ENCODE measurements around the gene CLEC10A.
"Not testable (repeated sequence)": the region's sequence is repeated elsewhere in the genome, so short reads cannot be mapped to it uniquely, and the experiment has no call there.

The CLEC10A gene

GRCh38 chr17:7079581-7080455, at the start of gene CLEC10A:
Gene CLEC10A, minus strand, starts transcription at chr17:7080251. Its CDS starts 1,439 bp downstream, at chr17:7078812.
- DNase-seq (ENCODE audit: low read depth in 4 of 4, low spot score in 1 of 4): no peak

- no peak for DNase-seq (ENCODE audit: low read depth in 4 of 4, low spot score in 1 of 4)
These were observed 49.3 kb upstream of the CLEC10A start for GRCh38 chr17:7129311-7129710.

GRCh38 chr17:7128160-7128559, 48.1 kb upstream of the CLEC10A start:
- no peak for DNase-seq (ENCODE audit: low read depth in 4 of 4, low spot score in 1 of 4)

- not testable (repeated sequence) for DNase-seq (ENCODE audit: low read depth in 4 of 4, low spot score in 1 of 4)
These were observed 47.5 kb upstream of the CLEC10A start for GRCh38 chr17:7127501-7127900.

- not testable (repeated sequence) for DNase-seq (ENCODE audit: low read depth in 4 of 4, low spot score in 1 of 4)
These were observed 46.3 kb upstream of the CLEC10A start for GRCh38 chr17:7126386-7126785.

- DNase-seq (ENCODE audit: low read depth in 4 of 4, low spot score in 1 of 4): no peak
These were observed 44.9 kb upstream of the CLEC10A start for GRCh38 chr17:7124923-7125322.

- DNase-seq (ENCODE audit: low read depth in 4 of 4, low spot score in 1 of 4): no peak
These were observed 43.8 kb upstream of the CLEC10A start for GRCh38 chr17:7123844-7124243.

- no peak for DNase-seq (ENCODE audit: low read depth in 4 of 4, low spot score in 1 of 4)
These were observed 42.3 kb upstream of the CLEC10A start for GRCh38 chr17:7122381-7122780.

- not testable (repeated sequence) for DNase-seq (ENCODE audit: low read depth in 4 of 4, low spot score in 1 of 4)
These were observed 40.6 kb upstream of the CLEC10A start for GRCh38 chr17:7120635-7121034.

GRCh38 chr17:7120123-7120522, 40.1 kb upstream of the CLEC10A start:
- DNase-seq (ENCODE audit: low read depth in 4 of 4, low spot score in 1 of 4): no peak

GRCh38 chr17:7119314-7119713, 39.3 kb upstream of the CLEC10A start:
- no peak for DNase-seq (ENCODE audit: low read depth in 4 of 4, low spot score in 1 of 4)

- DNase-seq (ENCODE audit: low read depth in 4 of 4, low spot score in 1 of 4): no peak
These were observed 35.0 kb upstream of the CLEC10A start for GRCh38 chr17:7114875-7115614.

- DNase-seq (ENCODE audit: low read depth in 4 of 4, low spot score in 1 of 4): no peak
These were observed 34.3 kb upstream of the CLEC10A start, which contains the start of gene ASGR2 for GRCh38 chr17:7114241-7114874. Gene ASGR2, minus strand, starts transcription at chr17:7114822. Its CDS starts 582 bp downstream, at chr17:7114240.

- no peak for DNase-seq (ENCODE audit: low read depth in 4 of 4, low spot score in 1 of 4)
These were observed 33.4 kb upstream of the CLEC10A start for GRCh38 chr17:7113273-7114071.

GRCh38 chr17:7112510-7113108, 32.6 kb upstream of the CLEC10A start:
- no peak for DNase-seq (ENCODE audit: low read depth in 4 of 4, low spot score in 1 of 4)

GRCh38 chr17:7111784-7112509, 31.9 kb upstream of the CLEC10A start:
- DNase-seq (ENCODE audit: low read depth in 4 of 4, low spot score in 1 of 4): no peak

GRCh38 chr17:7110617-7111306, 30.7 kb upstream of the CLEC10A start:
- DNase-seq (ENCODE audit: low read depth in 4 of 4, low spot score in 1 of 4): no peak

GRCh38 chr17:7109461-7110322, 29.6 kb upstream of the CLEC10A start:
- no peak for DNase-seq (ENCODE audit: low read depth in 4 of 4, low spot score in 1 of 4)
